GM08714 (cell line): Measurements from ENCODE around the gene RILPL2.
A peak's percentile ranks its signal among the peaks of the same experiment; 100 is the strongest.

ENCODE experiments used
- H3K4me3 ChIP-seq: fragments of 200-500 bp; sonication (Bioruptor generic); 2 replicates; pipeline ENCODE4 v1.5.1; 2014; ENCODE audit warnings: mild to moderate bottlenecking, low read length, inconsistent platforms
- ZNF274 ChIP-seq: IDR thresholded peaks from 2 replicates; pipeline ENCODE4 v1.6.1; 2012; ENCODE audit warnings: mild to moderate bottlenecking, low read depth, low read length

RILPL2 gene

DNA sequence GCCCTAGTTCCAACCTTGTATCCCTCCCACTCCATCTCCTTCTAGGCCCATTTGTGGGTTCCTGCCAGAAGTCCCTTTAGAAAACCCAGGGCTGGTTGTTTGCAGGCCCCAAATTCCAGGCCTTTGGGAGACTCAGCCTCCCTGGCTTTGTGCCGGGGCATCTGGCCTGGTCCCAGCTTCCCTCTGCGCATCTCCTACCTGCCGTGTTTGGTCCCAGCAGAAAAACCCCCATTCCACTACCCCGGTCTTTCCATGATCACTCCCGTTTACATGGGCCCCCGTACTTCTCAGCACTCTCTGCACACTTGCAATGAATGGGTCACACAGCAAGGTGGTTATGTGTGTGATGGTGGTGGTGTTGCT is 37.2 kb downstream of the RILPL2 start:
- H3K4me3 ChIP-seq: no peak overlapping the region
- no peak for TF ChIP-seq ZNF274

GRCh38 chr12:123398550-123399254 is 37.8 kb downstream of the RILPL2 start:
- TF ChIP-seq ZNF274: no peak
- no peak overlapping the region for H3K4me3 ChIP-seq

- no peak overlapping the region for H3K4me3 ChIP-seq
- TF ChIP-seq ZNF274: no peak
Measured at GRCh38 chr12:123398177-123398549, 38.3 kb downstream of the RILPL2 start.

DNA sequence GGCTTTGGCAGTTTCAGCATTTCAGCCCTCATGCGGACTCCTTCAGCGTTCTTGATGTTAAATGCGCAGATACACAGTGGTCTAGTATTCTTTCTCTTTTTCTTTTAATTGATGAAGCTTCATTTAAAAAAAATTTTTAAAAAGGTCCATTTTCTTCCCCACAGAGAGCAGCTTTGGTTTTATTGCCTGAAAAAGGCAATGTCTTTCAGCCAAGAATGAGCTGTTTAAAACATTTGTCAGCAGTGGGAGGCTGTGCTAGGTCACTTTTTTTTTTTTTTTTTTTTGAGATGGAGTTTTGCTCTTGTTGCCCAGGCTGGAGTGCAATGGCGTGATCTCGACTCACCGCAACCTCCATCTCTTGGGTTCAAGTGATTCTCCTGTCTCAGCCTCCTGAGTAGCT is 39.1 kb downstream of the RILPL2 start:
- TF ChIP-seq ZNF274: no peak
- no peak overlapping the region for H3K4me3 ChIP-seq

- TF ChIP-seq ZNF274: no peak
- no peak overlapping the region for H3K4me3 ChIP-seq
Measured at GRCh38 chr12:123396954-123397353, 39.5 kb downstream of the RILPL2 start.

- TF ChIP-seq ZNF274: no peak
Measured at GRCh38 chr12:123396543-123396942, 39.9 kb downstream of the RILPL2 start.

DNA sequence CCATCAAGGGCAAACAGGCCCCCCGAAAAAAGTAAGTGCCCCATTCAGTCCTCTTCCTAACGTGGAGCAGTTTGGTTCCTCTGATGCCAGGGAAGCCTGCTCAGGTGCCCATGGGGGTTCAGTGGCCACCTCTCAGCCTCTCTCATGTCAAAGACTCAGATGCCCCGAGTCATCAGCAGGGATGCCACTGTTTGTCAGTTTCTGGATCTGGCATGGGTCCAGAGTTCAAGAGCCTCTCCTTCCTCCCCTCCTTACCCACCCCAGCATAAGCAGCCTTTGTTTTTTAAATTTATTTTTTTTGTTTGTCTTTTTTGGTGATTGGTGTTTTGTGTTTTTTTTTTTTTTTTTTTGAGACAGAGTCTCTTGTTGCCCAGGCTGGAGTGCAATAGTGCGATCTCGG is 41.2 kb downstream of the RILPL2 start:
- no peak for TF ChIP-seq ZNF274
- no peak overlapping the region for H3K4me3 ChIP-seq

More at GRCh38 chr12:123396543-123396942, 39.9 kb downstream of the RILPL2 start:
- no peak overlapping the region for H3K4me3 ChIP-seq

- no peak overlapping the region for H3K4me3 ChIP-seq
- no peak for TF ChIP-seq ZNF274
Measured at GRCh38 chr12:123393747-123394146, 42.7 kb downstream of the RILPL2 start.

DNA sequence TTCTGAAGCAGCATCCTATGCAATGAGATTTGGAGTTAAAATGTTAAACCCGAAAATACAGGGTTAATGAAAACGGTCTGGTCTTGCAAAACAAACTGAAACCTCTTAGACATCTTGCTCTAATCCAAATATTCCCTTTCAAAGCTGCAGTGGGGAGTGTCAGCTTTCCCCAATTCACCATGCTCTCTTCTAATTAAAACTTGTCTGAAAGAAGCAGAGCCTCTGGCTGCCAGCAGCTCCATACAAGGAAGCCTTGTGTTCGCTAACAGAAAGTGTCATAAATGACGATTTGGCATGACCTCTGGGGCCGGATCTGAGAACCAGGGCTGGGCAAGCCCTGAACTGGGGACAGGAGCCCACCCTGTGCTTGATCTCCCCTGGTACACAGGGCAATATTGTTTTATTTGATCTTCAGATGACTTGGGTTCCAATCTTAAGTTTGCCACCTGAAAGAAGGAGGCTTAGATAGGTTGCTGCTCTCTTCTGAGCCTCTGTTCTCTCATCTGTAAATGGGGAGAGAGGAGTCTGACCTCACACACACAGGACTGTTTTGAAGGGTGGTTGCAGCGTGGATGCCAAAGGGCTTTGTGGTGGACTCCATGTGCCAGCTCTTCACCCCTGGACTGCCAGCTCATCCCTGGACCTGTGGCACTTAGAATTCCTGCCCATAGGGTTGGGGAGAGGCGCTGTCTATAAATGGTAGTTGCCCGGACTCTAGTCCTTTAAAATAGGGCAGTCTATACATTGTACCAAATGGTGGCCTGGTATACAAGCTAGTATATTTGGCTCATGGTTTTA is 44.7 kb downstream of the RILPL2 start:
- H3K4me3 ChIP-seq: no peak overlapping the region
- no peak for TF ChIP-seq ZNF274

GRCh38 chr12:123390498-123391426 is 45.7 kb downstream of the RILPL2 start:
- H3K4me3 ChIP-seq: peak overlapping the region; percentile 87; the same call in 1 of the 2 replicates
- TF ChIP-seq ZNF274: no peak

- peak overlapping the region; percentile 87 for H3K4me3 ChIP-seq
- TF ChIP-seq ZNF274: no peak
Measured at GRCh38 chr12:123389560-123390351, 46.7 kb downstream of the RILPL2 start.

DNA sequence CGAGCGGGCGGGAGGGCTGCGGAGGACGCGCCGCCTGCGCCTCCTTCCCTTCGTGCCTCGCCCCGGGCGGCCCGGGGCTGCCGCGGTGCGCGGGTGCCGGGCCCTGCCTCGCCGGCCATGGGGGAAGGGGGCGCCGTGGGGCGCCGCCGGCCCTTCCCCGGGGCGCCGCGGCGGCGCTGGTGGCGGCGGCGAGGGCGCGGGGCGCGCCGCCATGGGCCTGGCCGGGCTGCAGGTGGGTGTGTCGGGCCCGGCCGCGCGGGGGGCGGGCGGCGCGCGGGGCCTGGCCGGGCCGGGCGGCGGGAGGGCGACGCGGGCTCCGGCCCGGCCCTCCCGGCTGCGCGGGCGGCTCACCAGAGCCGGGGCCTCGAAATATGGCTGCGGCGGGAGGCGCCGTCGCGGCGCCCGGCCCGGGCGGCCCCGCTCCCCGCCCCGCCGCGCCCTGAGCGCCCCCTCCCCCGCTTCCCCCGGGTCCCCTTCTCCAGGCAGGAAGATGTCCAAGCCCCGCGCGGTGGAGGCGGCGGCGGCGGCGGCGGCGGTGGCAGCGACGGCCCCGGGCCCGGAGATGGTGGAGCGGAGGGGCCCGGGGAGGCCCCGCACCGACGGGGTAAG is 47.4 kb downstream of the RILPL2 start:
- peak overlapping the region; percentile 87; the same call in 1 of the 2 replicates for H3K4me3 ChIP-seq
- no peak for TF ChIP-seq ZNF274

- H3K4me3 ChIP-seq: peak overlapping the region; percentile 55; the same call in 1 of the 2 replicates
- TF ChIP-seq ZNF274: no peak
Measured at GRCh38 chr12:123388177-123388950, 48.1 kb downstream of the RILPL2 start.
